K562 (cell line): ENCODE data around the gene ZNF546. TPM values are rescaled to one million over a fixed set of nuclear protein-coding genes. Genes with fewer than 3 reads are reported as not detected.

ENCODE experiments used
- BACH1 ChIP-seq: fragments of 200-800 bp; sonication (Bioruptor generic); IDR thresholded peaks from 2 replicates; pipeline ENCODE4 v1.6.1; 2016; ENCODE audit warnings: missing genetic modification characterization, missing compliant biosample characterization
- DMBX1 ChIP-seq: fragments of 250-450 bp; sonication (Bioruptor Pico); IDR thresholded peaks from 2 replicates; pipeline ENCODE4 v1.8.0; 2022; ENCODE audit warnings: inconsistent platforms, mild to moderate bottlenecking, moderate library complexity, borderline replicate concordance
- EHMT2 ChIP-seq: fragments of 450-650 bp; IDR thresholded peaks from 2 replicates; pipeline ENCODE4 v1.6.1; 2018; ENCODE audit warnings: antibody characterized with exemption
- ETV5 ChIP-seq: sonication (generic); formaldehyde crosslinking; IDR thresholded peaks from 2 replicates; pipeline ENCODE4 v1.4.0; 2020; ENCODE audit warnings: low read depth, mild to moderate bottlenecking, missing genetic modification reagents
- FOXK1 ChIP-seq: sonication (generic); formaldehyde crosslinking; IDR thresholded peaks from 2 replicates; pipeline ENCODE4 v1.8.0; 2022; ENCODE audit warnings: missing genetic modification reagents, mild to moderate bottlenecking, borderline replicate concordance
- KDM1A ChIP-seq, 2 experiments: fragments of 450-650 bp; IDR thresholded peaks; 2 replicates each; pipeline ENCODE4 v1.6.1; 2016; ENCODE audit warnings: mild to moderate bottlenecking in 2 of 2
- LCOR ChIP-seq: sonication (generic); formaldehyde crosslinking; IDR thresholded peaks from 2 replicates; pipeline ENCODE4 v1.8.0; 2022; ENCODE audit warnings: mild to moderate bottlenecking, missing genetic modification reagents
- NR2C2 ChIP-seq, 2 experiments: fragments of 200-800 bp in 1 of 2; sonication (Bioruptor generic) in 1 of 2; sonication (generic) in 1 of 2; formaldehyde crosslinking in 1 of 2; IDR thresholded peaks; 2 replicates each; pipeline versions ENCODE4 v1.6.1 to v1.8.0; 2016 to 2022; ENCODE audit warnings: mild to moderate bottlenecking in 1 of 2, missing compliant biosample characterization in 1 of 2, missing genetic modification characterization in 1 of 2, missing genetic modification reagents in 1 of 2
- PHF20 ChIP-seq: fragments of 450-650 bp; IDR thresholded peaks from 2 replicates; pipeline ENCODE4 v1.6.1; 2018; ENCODE audit not compliant: partially characterized antibody
- RAD21 ChIP-seq, 2 experiments: fragments of 250-450 bp in 1 of 2; fragments of 450-650 bp in 1 of 2; sonication (Bioruptor Pico) in 1 of 2; formaldehyde crosslinking in 1 of 2; IDR thresholded peaks in 1 of 2; conservative IDR thresholded peaks in 1 of 2; 2 replicates each; pipeline versions ENCODE4 v1.4.0 to v1.8.0; 2020 to 2022; ENCODE audit warnings: mild to moderate bottlenecking in 2 of 2, moderate library complexity in 1 of 2
- RFX1 ChIP-seq: fragments of 450-650 bp; IDR thresholded peaks from 2 replicates; pipeline ENCODE4 v1.6.1; 2016; ENCODE audit warnings: mild to moderate bottlenecking, moderate library complexity
- STAT5A ChIP-seq: IDR thresholded peaks from 2 replicates; pipeline ENCODE4 v1.6.1; 2012; ENCODE audit warnings: low read length, inconsistent platforms, borderline replicate concordance
- TRIM24 ChIP-seq, 2 experiments: fragments of 450-650 bp; IDR thresholded peaks; 2 replicates each; pipeline ENCODE4 v1.6.1; 2016
- ZFX ChIP-seq: sonication (generic); formaldehyde crosslinking; IDR thresholded peaks from 2 replicates; pipeline ENCODE4 v1.8.0; 2022; ENCODE audit warnings: mild to moderate bottlenecking, missing genetic modification reagents, moderate library complexity
- ZMIZ1 ChIP-seq, 2 experiments: fragments of 150-350 bp in 1 of 2; IDR thresholded peaks; 2 replicates each; pipeline ENCODE4 v1.6.1; 2012 to 2016; ENCODE audit warnings: low read depth in 2 of 2, low read length in 2 of 2, mild to moderate bottlenecking in 1 of 2, moderate library complexity in 1 of 2
- ZNF274 ChIP-seq: IDR thresholded peaks from 2 replicates; pipeline ENCODE4 v1.6.1; 2011; ENCODE audit warnings: low read depth, mild to moderate bottlenecking, low read length, moderate library complexity, borderline replicate concordance
- ZNF740 ChIP-seq, 3 experiments: fragments of 200-800 bp in 1 of 3; sonication (Bioruptor generic) in 1 of 3; sonication (generic) in 1 of 3; formaldehyde crosslinking in 1 of 3; IDR thresholded peaks; 2 replicates each; pipeline versions ENCODE4 v1.6.1 to v1.8.0; 2016 to 2022; ENCODE audit warnings: mild to moderate bottlenecking in 2 of 3, missing compliant biosample characterization in 2 of 3, missing genetic modification characterization in 2 of 3, missing genetic modification reagents in 1 of 3
- polyA plus RNA-seq, 8 experiments: library from polyadenylated mRNA; depleted of rRNA in 4 of 8; stranded (reverse) in 5 of 8; unstranded in 3 of 8; fragments of >200 nt; fragmentation: Nextera tagmentation in 2 of 8; fragmentation: Illumina TruSeq in 1 of 8; extraction: Ambion mirVana in 2 of 8; extraction: Trizol in 1 of 8; gene quantifications; 2 replicates each; pipeline versions ENCODE4 v1.2.1 to v1.2.3, GENCODE V29; 2011 to 2014; ENCODE audit warnings: inconsistent platforms in 1 of 8, missing spikeins in 1 of 8
- total RNA-seq, 7 experiments: library from RNA; depleted of rRNA in 6 of 7; stranded (reverse); fragments of >200 nt in 6 of 7; fragmentation: Illumina TruSeq in 2 of 7; extraction: Trizol in 2 of 7; gene quantifications; 2 replicates each; pipeline versions ENCODE4 v1.2.1 to v1.2.3, GENCODE V29; 2011 to 2021; ENCODE audit warnings: low replicate concordance in 1 of 7

Gene ZNF546
- total and polyA plus RNA-seq, 9 of the 15 experiments (the other 6 are each of a cell fraction or from before 2014, with no cell fraction given): 0.73 to 5.1 (median 2.2) TPM

GRCh38 chr19:40006273-40006691 is 9.4 kb downstream of the ZNF546 start (continued):
- no peak for TF ChIP-seq RAD21 (CRISPR knock-in tag; conservative IDR thresholded peaks at IDR 0.05 in 1 of 2, IDR thresholded peaks at IDR 0.05 in 1 of 2)
- TF ChIP-seq ZMIZ1 (IDR thresholded peaks at IDR 0.05; ENCODE audit: low read depth in 2 of 2, low read length in 2 of 2): 0 out of 4 replicates have a peak, but pooled peaks of 1 of the 2 experiments have one; percentile 60
- no peak for TF ChIP-seq BACH1 (tag)
- peak in 1 of 2 experiments; percentile 66; a peak in 2 of 4 replicates for TF ChIP-seq KDM1A (IDR thresholded peaks at IDR 0.05)
- no peak for TF ChIP-seq ZNF740 (CRISPR knock-in tag; IDR thresholded peaks at IDR 0.05)
- TF ChIP-seq ZNF740 (tag; IDR thresholded peaks at IDR 0.05): no peak
- no peak for TF ChIP-seq PHF20
- peak; percentile 22; the same call in 1 of the 2 replicates for TF ChIP-seq ZNF274
- TF ChIP-seq ZFX (CRISPR knock-in tag): peak; percentile 68
- TF ChIP-seq ETV5 (CRISPR knock-in tag): 0 out of 2 replicates have a peak, but pooled peaks have one; percentile 49
- peak; percentile 22; the same call in 1 of the 2 replicates for TF ChIP-seq DMBX1 (CRISPR knock-in tag)
- TF ChIP-seq STAT5A: peak; percentile 62; the same call in 1 of the 2 replicates
- peak; percentile 85 for TF ChIP-seq EHMT2
- TF ChIP-seq NR2C2 (CRISPR knock-in tag; IDR thresholded peaks at IDR 0.05): no peak; the same call in 1 of the 2 replicates
- peak; percentile 69 for TF ChIP-seq NR2C2 (tag; IDR thresholded peaks at IDR 0.05)
- TF ChIP-seq RFX1: peak; percentile 80
- TF ChIP-seq TRIM24 (IDR thresholded peaks at IDR 0.05): peak; percentile 49 to 77; a peak in 3 of 4 replicates
- no peak for TF ChIP-seq FOXK1 (CRISPR knock-in tag)
- TF ChIP-seq LCOR: 0 out of 2 replicates have a peak, but pooled peaks have one; percentile 45
